NCI-H2107 treated with DMSO at 0.1 percent for 48 hours (cell line): ENCODE data around the gene CBX8.

ENCODE experiments used
- DNase-seq: peaks from one replicate; lab custom pipeline; 2025; ENCODE audit not compliant: unreplicated experiment; lab: John Stamatoyannopoulos, UW

Gene CBX8

DNA sequence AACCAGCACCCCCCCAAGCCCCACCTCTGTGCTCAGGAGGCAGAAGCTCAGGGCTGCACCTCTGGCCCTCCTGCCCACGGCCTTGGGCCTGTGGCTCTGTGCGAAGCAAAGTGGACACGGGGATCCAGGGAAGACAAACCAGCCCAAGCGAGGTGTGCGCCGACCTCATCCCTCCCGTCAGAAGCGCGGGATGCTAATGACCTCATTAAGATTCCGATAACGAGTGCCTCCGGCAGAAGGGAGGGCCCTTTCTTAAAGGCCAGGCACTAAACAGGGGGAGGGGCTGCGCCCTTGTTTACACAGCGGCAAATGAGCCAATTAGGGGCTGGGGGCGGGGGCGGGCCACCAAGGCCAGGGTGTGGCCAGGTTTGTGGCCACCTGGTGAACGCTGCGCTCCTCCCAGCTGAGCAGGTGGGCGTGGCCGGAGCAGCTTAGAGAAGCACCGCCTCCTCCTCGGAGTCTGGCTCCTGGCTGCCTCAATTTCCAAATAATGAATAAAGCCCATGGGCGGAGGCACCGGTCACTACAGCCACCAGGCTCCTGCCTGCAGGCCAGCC lies 39.2 kb upstream of the CBX8 start:
- DNase-seq: no peak

DNA sequence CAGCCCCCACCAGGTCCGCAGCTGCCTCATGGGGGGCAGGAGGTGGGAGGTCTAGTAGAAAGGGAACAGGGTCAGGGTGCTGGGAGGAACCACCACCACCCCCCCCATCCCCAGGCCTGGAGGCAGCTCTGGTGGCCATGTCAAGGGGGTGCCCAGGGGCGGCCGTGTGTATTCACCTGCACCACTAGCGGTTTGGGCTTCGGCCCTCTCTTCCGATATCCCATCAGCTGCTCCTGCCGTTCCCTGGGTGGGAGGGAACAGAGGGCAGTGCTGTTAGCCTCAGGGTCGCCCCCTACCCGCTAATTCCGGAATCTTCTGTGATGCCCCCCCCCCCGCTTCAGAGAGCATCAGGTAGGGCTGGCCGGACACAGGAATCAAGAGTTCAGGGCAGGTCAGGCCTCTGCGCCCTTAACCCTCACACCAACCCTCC lies 38.6 kb upstream of the CBX8 start:
- no peak for DNase-seq

DNA sequence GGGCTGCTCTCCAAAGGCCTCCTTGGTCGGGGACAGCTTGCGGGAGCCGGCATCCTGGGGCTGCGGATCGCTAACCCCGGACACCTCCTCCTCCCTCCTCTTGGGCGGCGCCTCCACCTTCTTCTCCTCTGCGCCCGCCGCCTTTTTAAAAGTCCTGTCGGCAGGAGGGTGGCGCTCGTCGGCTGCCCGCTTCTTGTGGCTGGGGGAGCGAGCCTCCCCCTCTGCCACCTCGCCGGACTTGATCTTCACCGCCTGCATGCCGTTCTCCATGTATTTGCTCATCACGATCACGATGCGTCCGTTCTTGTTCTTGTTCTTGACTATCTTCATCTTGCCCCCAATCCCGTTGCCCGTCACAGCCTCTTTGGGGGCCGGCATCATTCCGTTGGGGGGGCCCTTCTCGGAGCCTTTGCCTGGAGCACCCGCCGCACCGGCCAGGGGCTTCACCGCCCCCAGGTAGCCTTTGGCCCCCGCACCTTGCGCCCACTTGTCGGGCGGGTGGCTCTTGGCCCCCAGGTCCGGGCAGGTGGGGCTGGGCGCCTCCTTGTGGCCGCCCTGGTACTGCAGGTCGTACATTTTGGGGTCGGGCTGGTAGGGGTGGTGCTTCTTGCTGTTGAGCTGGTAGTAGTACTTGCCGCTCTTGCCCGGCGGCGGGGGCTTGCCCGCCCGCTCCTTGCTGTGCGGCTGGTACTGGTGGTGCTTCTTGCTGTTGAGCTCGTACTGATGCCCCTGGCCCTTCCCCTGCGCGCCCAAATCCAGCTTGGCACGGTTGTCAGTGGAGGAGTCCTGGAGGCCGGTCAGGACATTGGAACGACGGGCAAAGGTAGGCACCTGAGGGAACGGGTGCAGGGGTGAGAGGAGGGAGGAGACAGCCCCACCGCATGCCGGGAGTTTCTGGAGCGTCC lies 37.9 kb upstream of the CBX8 start:
- DNase-seq: no peak

DNA sequence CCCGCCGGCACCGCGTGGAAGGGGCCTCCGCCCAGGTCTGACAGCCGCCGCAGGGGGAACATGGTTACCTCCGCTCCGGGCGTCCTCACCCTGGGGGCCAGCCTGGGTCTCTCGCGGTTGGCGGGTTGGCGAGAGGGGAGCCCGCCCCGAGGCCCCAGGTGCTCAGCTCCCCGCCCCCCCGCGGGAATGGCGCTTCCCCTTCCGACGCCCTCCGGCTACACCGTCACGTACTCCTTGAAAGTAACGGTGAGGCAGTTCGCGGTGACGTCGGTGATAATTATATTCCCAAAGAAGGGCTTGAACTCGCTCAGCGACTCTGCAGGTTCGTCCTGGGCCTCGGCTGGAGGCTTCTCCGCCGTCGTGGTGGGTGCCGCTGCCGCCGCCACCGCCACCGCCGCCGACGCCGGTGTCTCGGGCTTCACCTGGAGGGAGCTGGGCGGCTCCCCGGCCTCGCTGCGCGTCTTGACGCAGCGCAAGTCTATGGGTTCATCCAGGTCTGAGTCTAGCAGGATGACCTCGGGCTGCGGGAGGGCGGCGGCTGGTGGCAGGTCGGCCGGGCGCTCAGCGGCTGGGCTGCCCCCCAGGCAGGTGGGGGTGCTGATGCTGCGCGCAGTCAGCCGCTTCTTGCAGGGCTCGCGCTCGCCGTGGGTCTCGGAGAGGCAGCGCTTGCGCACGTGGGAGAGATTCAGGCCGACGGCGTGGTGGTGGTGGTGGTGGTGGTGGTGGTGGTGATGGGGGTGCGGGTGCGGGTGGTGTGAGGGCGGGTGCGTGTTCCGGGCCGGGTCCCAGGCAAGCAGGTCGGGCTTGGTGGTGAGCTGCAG lies 37.1 kb upstream of the CBX8 start:
- DNase-seq: no peak

DNA sequence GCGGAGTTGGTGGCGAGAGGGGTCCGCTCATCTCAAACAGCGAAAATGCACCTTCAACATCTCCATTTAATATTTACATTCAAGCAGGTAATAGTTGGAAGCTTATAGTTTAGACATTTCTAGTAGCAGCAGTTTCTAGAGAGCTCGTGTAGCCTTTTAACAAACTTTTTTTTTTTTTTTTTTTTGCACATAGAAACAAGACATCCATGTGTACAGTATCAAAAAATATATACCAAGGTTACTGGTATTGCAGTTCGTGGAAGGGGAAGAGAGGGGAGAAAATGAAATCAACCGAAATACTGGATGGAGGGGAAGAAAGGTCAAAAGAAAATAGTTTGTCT lies 36.2 kb upstream of the CBX8 start:
- no peak for DNase-seq

DNA sequence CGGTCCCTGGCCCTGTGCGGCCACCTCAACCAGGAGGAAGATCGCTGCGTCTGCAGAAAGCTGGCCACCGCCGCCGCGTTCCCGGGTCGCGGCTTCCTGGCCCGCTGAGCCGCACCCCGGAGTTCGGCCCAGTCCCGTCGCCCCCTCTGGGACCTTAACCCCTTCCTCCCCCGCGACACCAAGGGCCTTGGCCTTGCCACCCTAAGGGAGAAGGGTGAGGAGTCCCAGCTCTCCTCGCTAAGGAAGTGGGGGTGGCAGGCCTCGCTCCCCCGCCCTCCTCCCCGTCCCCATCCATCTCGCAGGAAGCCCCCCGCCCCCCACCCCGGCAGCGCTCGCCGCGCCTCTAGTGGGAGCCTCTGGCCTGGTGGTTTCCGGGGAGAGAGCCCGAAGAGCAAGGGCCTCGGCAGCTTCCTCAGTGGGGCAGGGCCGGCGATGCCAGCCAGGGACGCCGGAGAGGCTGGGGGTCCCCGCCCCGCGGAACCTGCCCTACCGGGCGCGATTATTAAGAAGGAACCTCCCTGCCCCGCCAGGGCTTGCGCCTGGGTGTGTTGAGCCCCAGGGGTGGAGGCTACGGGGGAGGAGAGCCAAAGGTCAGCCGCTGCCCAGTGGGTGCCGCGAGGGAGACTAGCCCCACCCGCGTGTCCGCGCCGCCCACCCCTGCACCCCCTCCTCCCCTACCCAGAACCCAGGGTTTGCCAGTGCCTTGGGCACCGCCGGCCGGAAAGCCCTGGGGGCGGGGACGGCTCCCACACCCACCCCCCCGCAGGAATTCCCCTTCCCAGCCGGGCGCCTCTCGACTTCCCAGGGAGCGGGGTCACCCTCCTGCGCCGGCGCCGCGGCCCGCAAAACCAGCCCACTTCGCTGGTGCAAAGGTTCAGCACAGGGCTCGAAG lies 35.6 kb upstream of the CBX8 start:
- no peak for DNase-seq

DNA sequence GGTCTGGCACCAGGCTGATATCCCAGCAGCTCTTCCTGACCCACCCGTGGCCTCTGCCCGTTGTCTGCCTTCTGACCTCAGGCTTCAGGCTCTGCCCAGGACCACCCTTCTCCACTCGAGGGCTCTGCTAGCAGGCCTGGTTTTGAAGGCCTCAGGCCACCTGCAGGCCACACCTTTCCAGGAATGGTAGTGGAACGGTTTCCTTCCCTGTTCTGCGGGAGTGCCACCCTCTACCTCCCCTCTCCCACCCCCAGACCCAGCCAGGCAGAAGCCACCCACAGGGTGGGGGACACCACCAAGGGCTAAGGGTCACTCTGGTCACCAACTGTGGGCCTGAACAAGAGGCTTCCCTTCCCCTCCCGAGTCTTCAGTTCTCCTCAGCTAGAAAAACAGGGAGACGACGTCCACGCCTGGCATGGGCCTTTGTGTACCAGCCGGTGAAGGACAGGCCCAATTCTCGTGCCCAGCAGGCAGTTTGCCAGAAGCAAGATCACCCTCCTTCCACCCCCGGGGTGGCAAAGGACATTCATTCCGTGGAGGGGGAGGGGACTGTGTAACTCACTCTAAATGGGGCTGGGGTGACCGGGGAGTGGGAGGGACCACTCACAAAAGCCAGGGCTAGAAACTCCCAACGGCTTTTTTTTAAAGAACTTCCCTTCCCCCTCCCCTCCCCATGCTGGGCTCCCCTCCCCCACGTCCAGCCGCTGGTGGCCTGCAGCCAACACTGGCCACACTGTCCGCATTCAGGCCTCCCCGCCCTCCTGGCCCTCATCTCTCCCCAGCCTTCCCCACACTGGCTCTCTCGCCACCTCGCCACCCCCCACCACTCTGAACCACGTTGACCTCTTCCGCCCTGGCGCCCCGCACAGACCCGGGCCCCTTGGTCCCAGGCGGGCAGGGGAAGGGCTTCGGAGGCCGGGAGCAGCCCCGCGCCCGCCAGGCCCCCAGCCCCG lies 34.7 kb upstream of the CBX8 start:
- no peak for DNase-seq

DNA sequence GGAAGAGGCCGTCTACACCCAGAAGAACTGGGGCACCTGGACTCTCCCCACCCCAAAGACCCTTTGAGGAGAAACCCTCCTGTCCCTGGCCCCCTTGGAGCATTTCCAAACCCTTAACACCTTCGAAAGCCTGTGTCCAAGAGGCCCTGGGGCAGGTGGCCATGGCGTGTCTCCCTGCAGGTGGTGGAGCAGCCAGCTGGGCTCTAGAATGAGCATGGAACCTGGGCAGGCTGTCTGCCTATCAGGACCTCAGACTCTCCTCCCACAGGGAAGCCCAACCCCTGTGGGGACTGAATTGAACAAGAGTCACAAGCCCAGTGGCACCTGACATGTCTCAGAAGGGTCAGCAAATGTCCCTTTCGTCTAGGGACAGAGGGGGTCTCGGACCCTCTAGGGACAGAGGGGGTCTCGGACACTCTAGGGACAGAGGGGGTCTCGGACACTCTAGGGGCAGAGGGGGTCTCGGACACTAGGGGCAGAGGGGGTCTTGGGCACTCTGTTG lies 33.9 kb upstream of the CBX8 start:
- no peak for DNase-seq

DNA sequence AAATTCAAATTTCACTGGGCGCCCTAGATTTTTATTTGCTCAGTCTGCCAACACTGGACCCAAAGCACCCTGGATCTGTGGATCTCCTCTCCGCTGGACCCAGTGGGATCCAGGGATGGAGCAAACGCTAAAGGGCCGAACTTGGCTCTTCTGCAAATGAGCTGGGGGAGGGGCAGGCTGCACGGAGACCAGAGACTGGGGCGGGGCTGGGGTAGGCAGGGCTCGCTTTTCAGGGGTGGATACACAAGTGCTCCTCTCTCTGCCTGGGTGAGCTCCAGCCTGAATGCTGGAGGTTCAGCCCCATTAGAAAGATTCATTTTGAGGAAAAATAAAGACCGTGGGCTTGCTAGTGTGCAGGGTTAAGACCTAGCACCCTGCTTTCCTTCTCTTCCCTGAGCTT lies 33.4 kb upstream of the CBX8 start:
- DNase-seq: no peak

DNA sequence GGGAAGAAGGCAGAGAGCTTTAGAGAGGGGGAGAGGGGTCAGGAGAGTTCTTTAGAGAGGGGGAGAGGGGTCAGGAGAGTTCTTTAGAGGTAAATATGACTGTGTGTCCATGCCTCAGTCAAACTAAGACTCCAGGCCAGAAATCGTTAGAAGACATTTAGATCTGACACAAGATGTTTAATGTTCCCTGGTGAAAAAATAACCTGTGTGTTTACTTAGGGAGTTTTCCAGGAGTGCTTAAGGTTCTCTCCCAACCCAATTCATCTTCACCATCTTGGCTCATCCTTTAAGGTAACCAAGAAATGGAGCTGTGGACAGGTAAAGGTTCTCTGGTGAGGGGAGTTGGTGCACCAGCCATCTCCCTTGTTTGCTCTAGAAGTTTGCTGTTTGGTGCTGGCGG lies 32.6 kb upstream of the CBX8 start:
- no peak for DNase-seq

DNA sequence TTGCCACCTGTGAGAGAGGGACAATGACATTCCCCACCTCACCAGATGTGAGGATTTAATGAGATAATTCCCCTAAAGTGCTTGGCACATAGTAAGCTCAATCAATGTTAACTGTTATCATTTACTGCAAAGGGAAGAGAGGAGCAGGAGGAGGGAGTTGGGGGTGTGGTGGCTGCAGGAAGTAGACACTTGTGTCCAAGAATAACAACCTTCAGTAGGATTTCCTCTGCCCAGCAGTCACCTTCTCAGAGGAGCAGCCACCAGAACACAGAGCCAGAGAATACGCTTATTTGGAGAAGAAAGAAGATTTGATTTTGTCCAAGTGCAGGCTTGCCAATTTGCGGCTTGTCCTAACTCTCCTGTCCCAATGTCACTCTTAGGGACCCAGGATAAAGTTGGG lies 32.1 kb upstream of the CBX8 start:
- no peak for DNase-seq

DNA sequence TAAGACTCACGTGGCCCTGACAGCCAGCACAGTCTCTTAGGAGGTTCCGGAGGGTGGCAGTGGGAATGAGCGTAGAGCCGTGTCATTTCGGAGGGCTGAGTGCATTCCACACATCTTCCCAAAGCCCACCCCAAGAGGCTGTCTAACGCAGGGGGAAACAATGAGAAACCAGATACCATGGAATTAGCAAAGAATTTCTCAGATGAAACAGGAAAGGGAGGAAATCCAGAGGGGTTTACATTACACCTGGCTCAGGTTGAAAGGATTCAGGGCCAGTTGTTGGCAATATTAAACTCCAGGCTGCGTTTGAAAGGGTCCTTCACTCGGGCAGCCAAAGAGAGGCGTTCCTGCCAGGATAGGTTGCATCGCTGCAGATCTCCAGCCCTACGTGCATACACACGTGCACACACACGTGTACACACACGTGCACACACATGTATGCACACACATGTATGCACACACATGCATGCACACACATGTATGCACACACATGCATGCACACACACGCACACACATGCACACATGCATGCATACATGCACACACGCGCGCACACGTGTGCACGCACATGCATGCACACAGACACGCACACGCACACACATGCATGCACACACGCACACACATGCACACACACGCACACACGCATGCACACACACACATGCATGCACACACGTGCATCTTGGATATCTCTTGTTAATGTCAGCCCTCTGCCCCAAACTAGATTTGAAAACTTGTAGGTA lies 30.1 kb upstream of the CBX8 start:
- DNase-seq: no peak

DNA sequence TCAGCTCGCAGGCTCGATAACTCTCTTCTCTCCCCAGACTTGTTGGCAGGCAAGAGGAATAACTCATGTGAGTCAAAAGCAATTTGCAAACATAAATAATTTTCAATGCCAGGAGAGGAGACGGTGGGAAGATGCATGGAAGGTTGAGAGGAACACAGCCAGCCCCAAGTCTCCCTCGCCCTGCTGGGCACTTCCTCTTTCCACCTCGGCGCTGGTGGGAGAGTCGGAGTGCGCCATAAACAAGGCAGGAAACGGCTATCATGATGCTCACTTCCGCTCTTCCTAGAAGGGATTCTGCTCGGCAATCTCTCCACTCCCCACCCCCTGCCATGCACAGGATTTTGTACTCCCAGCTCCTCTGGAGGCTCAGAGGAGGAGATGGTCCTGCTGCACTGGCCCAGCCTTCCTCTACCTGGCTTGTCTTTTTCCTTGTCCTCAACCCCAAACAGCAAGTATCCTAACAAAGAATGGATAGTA lies 29.4 kb upstream of the CBX8 start:
- DNase-seq: no peak

DNA sequence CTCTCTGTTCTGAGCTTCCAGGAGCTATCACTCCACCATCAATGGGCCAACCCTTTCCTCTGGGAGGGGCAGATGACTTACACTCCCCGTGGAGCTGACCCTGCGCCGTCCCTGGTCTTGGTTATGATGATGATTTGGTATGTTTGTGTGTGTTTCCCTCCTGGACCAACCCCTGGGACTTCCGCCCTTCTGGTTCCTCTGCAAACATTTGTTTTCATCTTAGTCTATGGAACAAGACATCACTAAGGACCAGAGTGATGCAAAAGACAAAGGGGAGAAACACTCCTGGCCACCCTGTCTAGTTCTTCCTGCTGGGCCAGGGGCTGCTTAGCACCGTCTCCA lies 28.7 kb upstream of the CBX8 start:
- DNase-seq: no peak

DNA sequence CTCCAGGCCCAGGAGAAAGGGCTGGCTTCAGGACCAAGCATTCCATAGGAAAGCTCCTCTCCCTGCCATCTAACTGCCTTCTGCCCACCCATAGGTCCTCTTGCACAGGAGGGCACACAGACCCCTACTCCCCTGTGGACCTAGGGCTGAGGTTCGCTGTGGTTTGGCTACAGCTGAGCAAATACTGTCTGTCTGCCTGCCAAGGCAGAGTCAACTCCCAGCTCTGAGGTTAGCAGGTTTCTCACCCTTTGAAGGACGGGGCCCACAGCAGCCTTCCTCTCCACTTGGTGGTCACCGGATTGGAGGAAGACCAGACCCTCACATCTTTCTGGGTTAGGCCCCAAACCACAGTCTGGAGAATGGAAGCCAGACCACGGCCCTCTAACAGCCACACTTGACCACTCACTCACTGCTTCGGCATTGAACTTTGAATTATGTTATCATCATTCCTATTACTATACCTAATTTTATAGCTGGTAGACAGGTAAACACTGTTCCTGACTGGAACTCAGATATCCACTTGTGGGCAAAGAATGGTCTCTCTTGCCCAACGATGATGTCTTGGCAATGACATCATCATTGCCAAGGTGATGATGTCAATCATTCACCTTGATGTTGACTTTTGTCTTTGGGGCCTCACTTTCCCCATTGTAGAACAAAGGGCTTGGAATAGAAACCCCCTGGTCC lies 28.2 kb upstream of the CBX8 start:
- DNase-seq: no peak

DNA sequence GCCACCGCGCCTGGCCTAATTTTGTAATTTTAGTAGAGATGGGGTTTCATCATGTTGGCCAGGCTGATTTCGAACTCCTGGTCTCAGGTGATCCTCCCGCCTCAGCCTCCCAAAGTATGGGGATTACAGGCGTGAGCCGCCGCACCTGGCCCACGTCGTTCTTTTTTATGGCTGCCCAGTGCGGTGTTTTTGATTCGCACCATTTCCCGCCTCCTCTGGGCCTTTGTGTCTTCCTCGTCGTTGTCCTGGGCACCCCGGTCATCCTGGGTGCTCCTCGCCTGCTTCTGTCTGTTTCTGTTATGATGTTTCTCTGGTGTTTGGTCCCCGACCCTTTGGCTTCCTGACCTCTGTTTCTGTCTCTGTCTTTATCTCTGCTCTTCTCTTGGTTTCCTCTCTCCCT lies 27.4 kb upstream of the CBX8 start:
- DNase-seq: no peak

DNA sequence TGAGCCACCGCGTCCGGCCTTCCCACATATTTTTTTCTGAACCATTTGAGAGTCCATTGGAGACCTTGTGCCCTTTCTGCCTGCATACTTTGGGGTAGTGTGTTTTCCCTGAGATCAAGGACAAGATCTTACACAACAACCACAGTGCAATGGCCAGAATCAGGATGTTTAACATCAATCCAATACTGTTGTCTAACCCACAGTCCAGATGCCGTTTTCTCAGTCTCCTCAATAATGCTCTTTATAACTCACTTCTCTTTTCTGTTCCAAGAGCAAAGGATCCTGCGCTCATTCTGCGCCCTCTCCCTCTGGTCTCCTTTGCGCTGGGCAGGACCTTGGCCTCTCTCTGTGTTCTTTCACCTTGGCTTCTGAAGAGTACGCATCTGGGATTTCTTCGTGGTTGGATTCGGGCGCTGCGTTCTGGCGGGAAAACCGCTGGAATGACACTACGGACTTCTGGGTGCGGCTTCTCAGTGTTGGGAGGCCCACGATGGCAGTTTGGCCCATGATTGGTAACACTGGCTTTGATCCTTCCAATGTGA lies 25.8 kb upstream of the CBX8 start:
- DNase-seq: no peak
